ENCODE data around the gene AIFM3.
A peak's percentile ranks its signal among the peaks of the same experiment; 100 is the strongest.

Gene AIFM3

GRCh38 chr22:20949698-20950183, 17.3 kb upstream of the AIFM3 start:
- Mint-ChIP-seq H3K27me3 (no peaks in the 10 kb centered on the region), H3K4me1 (peaks cover 42% of the 10 kb centered on the region), H3K9me3 (no peaks in the 10 kb centered on the region), H3K4me3 (no peak overlapping the region), H3K36me3 (no peaks in the 10 kb centered on the region), H3K27ac (no peak overlapping the region)

- Mint-ChIP-seq H3K36me3 (no peaks in the 10 kb centered on the region), H3K27ac (no peak overlapping the region), H3K4me3 (no peak overlapping the region), H3K9me3 (no peaks in the 10 kb centered on the region), H3K27me3 (peaks cover 2% of the 10 kb centered on the region), H3K4me1 (peaks cover 31% of the 10 kb centered on the region)
Measured at GRCh38 chr22:20951151-20951931, 15.7 kb upstream of the AIFM3 start.

GRCh38 chr22:20951932-20952380, 15.1 kb upstream of the AIFM3 start:
- Mint-ChIP-seq H3K4me3 (no peak overlapping the region), H3K36me3 (no peaks in the 10 kb centered on the region), H3K27me3 (peaks cover 3% of the 10 kb centered on the region), H3K27ac (no peak overlapping the region), H3K9me3 (no peaks in the 10 kb centered on the region), H3K4me1 (peaks cover 27% of the 10 kb centered on the region)

- H3K27me3 Mint-ChIP-seq = peaks cover 3% of the 10 kb centered on the region
- no peaks in the 10 kb centered on the region for H3K36me3 Mint-ChIP-seq
- no peak overlapping the region for H3K4me3 Mint-ChIP-seq
- H3K27ac Mint-ChIP-seq = no peak overlapping the region
- peaks cover 25% of the 10 kb centered on the region for H3K4me1 Mint-ChIP-seq
- H3K9me3 Mint-ChIP-seq = no peaks in the 10 kb centered on the region
Measured at GRCh38 chr22:20952544-20953341, 14.3 kb upstream of the AIFM3 start.

GRCh38 chr22:20953342-20953608, 13.8 kb upstream of the AIFM3 start:
- H3K9me3 Mint-ChIP-seq = no peaks in the 10 kb centered on the region
- no peak overlapping the region for H3K27ac Mint-ChIP-seq
- H3K4me3 Mint-ChIP-seq = no peak overlapping the region
- no peaks in the 10 kb centered on the region for H3K36me3 Mint-ChIP-seq
- H3K4me1 Mint-ChIP-seq = peaks cover 20% of the 10 kb centered on the region
- peaks cover 6% of the 10 kb centered on the region for H3K27me3 Mint-ChIP-seq

- Mint-ChIP-seq H3K27me3 (peaks cover 8% of the 10 kb centered on the region), H3K27ac (peak overlapping the region; percentile 81), H3K9me3 (no peaks in the 10 kb centered on the region), H3K4me3 (no peak overlapping the region), H3K4me1 (peaks cover 14% of the 10 kb centered on the region), H3K36me3 (no peaks in the 10 kb centered on the region)
Measured at GRCh38 chr22:20953668-20954500, 13.2 kb upstream of the AIFM3 start.

GRCh38 chr22:20955548-20955947, 11.5 kb upstream of the AIFM3 start:
- no peak overlapping the region for H3K4me3 Mint-ChIP-seq
- H3K27ac Mint-ChIP-seq = no peak overlapping the region

GRCh38 chr22:20956258-20957101, 10.6 kb upstream of the AIFM3 start:
- no peak overlapping the region for H3K27ac Mint-ChIP-seq
- H3K9me3 Mint-ChIP-seq = no peaks in the 10 kb centered on the region
- peaks cover 3% of the 10 kb centered on the region for H3K4me1 Mint-ChIP-seq
- H3K36me3 Mint-ChIP-seq = no peaks in the 10 kb centered on the region
- peak overlapping the region; percentile 79 for H3K4me3 Mint-ChIP-seq
- H3K27me3 Mint-ChIP-seq = peaks cover 8% of the 10 kb centered on the region

More at GRCh38 chr22:20955548-20955947, 11.5 kb upstream of the AIFM3 start:
- Mint-ChIP-seq H3K36me3 (no peaks in the 10 kb centered on the region), H3K27me3 (peaks cover 8% of the 10 kb centered on the region), H3K4me1 (peaks cover 3% of the 10 kb centered on the region), H3K9me3 (no peaks in the 10 kb centered on the region)

GRCh38 chr22:20957102-20957682, 9.9 kb upstream of the AIFM3 start:
- Mint-ChIP-seq H3K36me3 (no peaks in the 10 kb centered on the region), H3K4me3 (peak overlapping the region; percentile 79), H3K4me1 (peaks cover 3% of the 10 kb centered on the region), H3K27me3 (peaks cover 8% of the 10 kb centered on the region), H3K9me3 (no peaks in the 10 kb centered on the region), H3K27ac (no peak overlapping the region)

- H3K4me3 Mint-ChIP-seq = peak overlapping the region; percentile 42
- H3K27me3 Mint-ChIP-seq = peaks cover 8% of the 10 kb centered on the region
- H3K9me3 Mint-ChIP-seq = no peaks in the 10 kb centered on the region
- no peaks in the 10 kb centered on the region for H3K36me3 Mint-ChIP-seq
- peaks cover 3% of the 10 kb centered on the region for H3K4me1 Mint-ChIP-seq
- H3K27ac Mint-ChIP-seq = no peak overlapping the region
Measured at GRCh38 chr22:20957683-20958431, 9.2 kb upstream of the AIFM3 start.

- no peaks in the 10 kb centered on the region for H3K36me3 Mint-ChIP-seq
- no peaks in the 10 kb centered on the region for H3K9me3 Mint-ChIP-seq
- H3K27ac Mint-ChIP-seq = no peak overlapping the region
- peaks cover 10% of the 10 kb centered on the region for H3K27me3 Mint-ChIP-seq
- peaks cover 11% of the 10 kb centered on the region for H3K4me1 Mint-ChIP-seq
- no peak overlapping the region for H3K4me3 Mint-ChIP-seq
Measured at GRCh38 chr22:20959578-20960461, 7.2 kb upstream of the AIFM3 start.

- Mint-ChIP-seq H3K4me1 (peaks cover 11% of the 10 kb centered on the region), H3K4me3 (no peak overlapping the region), H3K9me3 (no peaks in the 10 kb centered on the region), H3K27ac (peak overlapping the region; percentile 23), H3K36me3 (no peaks in the 10 kb centered on the region), H3K27me3 (peaks cover 10% of the 10 kb centered on the region)
Measured at GRCh38 chr22:20960609-20961008, 6.4 kb upstream of the AIFM3 start.

GRCh38 chr22:20962491-20962945, 4.5 kb upstream of the AIFM3 start:
- no peak overlapping the region for H3K27ac Mint-ChIP-seq
- H3K27me3 Mint-ChIP-seq = peaks cover 8% of the 10 kb centered on the region
- H3K36me3 Mint-ChIP-seq = no peaks in the 10 kb centered on the region
- H3K4me3 Mint-ChIP-seq = no peak overlapping the region
- peaks cover 8% of the 10 kb centered on the region for H3K4me1 Mint-ChIP-seq
- H3K9me3 Mint-ChIP-seq = no peaks in the 10 kb centered on the region
